Activated T-helper 17 cell treated with anti-CD3 and anti-CD28 coated beads, Interleukin-2, amount 50 U/mL, for 72 hours (primary cell): ENCODE results near the gene CC2D2B. TPM values are rescaled to one million over a fixed set of nuclear protein-coding genes. Genes with fewer than 3 reads are reported as not detected.
"Not testable (repeated sequence)": the region's sequence is repeated elsewhere in the genome, so short reads cannot be mapped to it uniquely, and the experiment has no call there.

ENCODE experiments used
- ATAC-seq: fragments of 150-1000 bp; cut with Tn5 transposase; replicated peaks from 2 replicates; pipeline ENCODE4 v1.10.0; 2021; ENCODE audit warnings: mild to moderate bottlenecking, moderate library complexity
- H3K27ac Mint-ChIP-seq: one replicate; pipeline ENCODE4 v1.8.0; 2022; ENCODE audit warnings: mixed read lengths
- H3K27me3 Mint-ChIP-seq: one replicate; pipeline ENCODE4 v1.8.0; 2022; ENCODE audit warnings: mixed read lengths
- H3K36me3 Mint-ChIP-seq: one replicate; pipeline ENCODE4 v1.8.0; 2022; ENCODE audit warnings: low read depth, mild to moderate bottlenecking, mixed read lengths
- H3K4me1 Mint-ChIP-seq: one replicate; pipeline ENCODE4 v1.8.0; 2022; ENCODE audit warnings: mixed read lengths
- H3K4me3 Mint-ChIP-seq: one replicate; pipeline ENCODE4 v1.8.0; 2022; ENCODE audit warnings: mild to moderate bottlenecking, mixed read lengths
- H3K9me3 Mint-ChIP-seq: one replicate; pipeline ENCODE4 v1.8.0; 2022; ENCODE audit warnings: mixed read lengths
- total RNA-seq, 2 donors: library from RNA; stranded (reverse); gene quantifications; one replicate each; pipeline ENCODE4 v1.2.3, GENCODE V29; 2022

CC2D2B gene, protein sequence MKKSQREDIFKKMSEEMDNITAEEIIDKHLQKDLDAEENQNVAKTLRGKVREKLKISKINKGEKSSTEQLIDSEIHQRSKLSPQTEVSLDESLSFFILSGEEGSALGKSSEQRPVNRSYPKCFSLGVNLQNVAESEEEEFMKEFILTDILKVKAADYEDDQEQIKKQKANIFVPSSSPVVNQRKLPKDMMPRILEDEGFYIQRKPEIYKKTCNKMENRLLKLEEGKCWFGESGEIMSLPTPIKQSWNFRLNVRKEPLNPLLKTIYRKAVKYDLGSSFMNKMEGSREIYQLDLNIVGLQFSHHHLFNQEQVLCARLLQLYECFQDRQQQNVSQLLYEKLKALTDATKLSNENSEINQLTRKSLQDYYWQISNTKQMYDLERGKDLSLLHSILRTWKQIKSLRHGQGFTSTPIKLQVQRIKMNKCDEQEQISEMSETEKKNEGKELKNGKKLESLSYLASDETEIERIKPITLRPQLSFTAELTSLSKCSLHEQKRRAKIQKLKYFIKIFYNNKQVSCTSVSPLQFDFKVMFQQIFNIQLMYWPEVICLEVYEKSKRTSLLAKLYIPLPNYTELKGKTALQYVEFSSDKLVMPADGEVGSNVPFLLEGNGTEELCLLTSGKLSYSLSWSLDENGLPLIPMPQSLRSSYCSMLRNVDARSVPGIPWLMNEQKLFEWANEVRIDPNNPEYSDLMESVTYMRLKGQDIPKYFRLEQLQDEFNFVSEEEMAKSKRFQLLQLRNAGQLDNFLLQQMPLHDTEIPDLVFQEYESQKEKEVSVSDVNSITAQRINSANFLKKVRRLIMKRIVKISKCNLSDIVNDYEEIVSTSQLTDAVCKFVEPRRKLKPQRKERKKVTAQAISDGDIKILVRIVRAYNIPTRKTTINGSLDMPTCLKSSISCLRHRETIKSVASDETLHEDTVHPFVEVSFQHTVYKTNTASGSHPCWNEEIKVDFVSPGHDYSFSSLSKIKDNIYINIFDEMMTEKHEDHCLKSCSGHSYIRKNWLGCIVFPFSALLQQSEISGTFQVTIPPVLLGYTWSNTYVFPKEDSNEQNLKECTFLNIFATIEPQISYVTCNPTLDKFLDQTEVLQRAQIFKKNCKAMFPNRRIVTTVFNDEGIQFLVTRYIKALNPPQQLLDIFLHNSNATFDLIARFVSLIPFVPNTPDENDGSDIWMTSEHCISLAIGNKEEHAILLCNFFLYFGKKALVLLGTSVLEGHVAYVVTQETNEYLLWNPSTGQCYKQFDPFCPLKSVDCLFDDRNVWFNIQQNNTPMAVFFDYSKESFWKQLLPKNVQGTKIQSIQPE (N-terminal part only)
- total RNA-seq, result under 1 TPM; 0.24 to 0.73 TPM

GRCh38 chr10:95907456-95908253 lies at the start of gene CC2D2B:
TSS of gene CC2D2B (plus strand) at chr10:95907975. CDS start at chr10:95911324, 3,349 bp downstream.
- Mint-ChIP-seq H3K27ac (peak within 1 kb of the TSS; percentile 32), H3K9me3 (no peaks in the 10 kb centered on the region), H3K4me3 (peak within 1 kb of the TSS; percentile 88), H3K4me1 (peaks cover 5% of the 10 kb centered on the region), H3K27me3 (no peaks in the 10 kb centered on the region), H3K36me3 (no peaks in the 10 kb centered on the region)
- peak; percentile 94 for ATAC-seq

DNA sequence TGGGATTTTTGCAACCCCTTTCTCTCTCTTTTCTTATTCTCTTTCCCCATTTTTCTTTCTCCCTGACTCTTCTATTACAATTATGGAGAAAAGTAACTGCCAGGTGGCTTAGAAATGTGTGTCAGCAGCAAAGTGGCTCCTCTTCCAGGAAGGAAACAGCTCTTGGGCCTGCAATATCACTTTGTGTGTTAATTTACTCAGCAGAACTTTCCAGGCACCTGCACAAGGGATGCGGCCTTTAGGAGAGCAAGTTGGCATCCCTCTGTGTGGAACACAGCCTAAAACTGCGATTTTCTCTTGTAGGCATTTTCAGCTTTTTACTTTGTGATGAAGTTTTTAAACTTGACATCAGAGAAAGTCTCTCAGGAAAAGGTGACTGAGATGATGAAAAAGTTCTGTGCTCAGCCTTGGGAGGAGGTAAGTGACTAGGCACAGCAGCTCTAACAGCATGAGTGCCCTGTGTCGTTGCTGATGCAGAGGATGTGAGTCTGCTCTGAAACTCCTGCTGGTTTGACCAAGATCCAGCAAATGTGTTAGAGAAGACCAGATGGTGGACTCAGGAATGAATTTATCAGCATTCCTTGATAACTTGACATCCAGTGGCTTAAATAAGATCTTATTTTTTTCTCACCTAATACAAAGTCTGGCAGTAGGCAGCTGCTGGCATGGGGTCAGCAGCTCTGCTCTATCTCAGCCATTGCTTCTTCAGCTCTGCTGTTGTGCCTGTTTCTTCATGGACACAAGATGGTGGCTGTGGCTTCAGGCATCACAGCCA lies 47.4 kb upstream of the CC2D2B start:
- H3K36me3 Mint-ChIP-seq, result no peaks in the 10 kb centered on the region
- no peak for ATAC-seq
- H3K9me3 Mint-ChIP-seq, result no peaks in the 10 kb centered on the region
- no peaks in the 10 kb centered on the region for H3K4me1 Mint-ChIP-seq
- peaks cover 17% of the 10 kb centered on the region for H3K27me3 Mint-ChIP-seq
- H3K27ac Mint-ChIP-seq, result no peak overlapping the region
- H3K4me3 Mint-ChIP-seq, result no peak overlapping the region

DNA sequence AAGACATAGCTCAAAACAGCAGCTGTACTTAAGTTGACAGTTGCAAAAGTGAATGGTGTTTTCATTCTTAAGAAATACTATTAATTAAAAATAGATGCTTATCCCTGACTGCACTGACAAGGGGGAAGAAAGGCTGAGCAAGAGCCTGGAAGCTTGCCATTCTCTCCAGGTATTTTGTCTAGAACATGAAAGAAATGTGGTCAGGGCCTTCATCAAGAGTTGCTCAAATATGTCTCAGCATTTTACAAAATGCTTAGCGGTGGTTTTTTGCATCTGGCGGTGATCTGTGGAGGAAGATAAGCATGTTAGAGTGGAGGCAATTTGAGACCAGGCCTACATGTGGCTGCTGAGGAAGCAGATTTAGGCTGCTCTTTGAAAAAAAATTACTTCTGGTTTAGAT lies 46.4 kb upstream of the CC2D2B start:
- Mint-ChIP-seq H3K4me3 (no peak overlapping the region), H3K4me1 (no peaks in the 10 kb centered on the region), H3K36me3 (no peaks in the 10 kb centered on the region)

GRCh38 chr10:95864906-95865813 lies 42.6 kb upstream of the CC2D2B start:
- ATAC-seq, result peak; percentile 93
- Mint-ChIP-seq H3K4me1 (no peaks in the 10 kb centered on the region), H3K4me3 (peak overlapping the region; percentile 31), H3K27me3 (no peaks in the 10 kb centered on the region), H3K36me3 (no peaks in the 10 kb centered on the region), H3K9me3 (no peaks in the 10 kb centered on the region), H3K27ac (peak overlapping the region; percentile 65)

More for the DNA sequence above, 46.4 kb upstream of the CC2D2B start:
- ATAC-seq, result no peak
- no peak overlapping the region for H3K27ac Mint-ChIP-seq
- no peaks in the 10 kb centered on the region for H3K9me3 Mint-ChIP-seq
- peaks cover 13% of the 10 kb centered on the region for H3K27me3 Mint-ChIP-seq

- Mint-ChIP-seq H3K4me1 (no peaks in the 10 kb centered on the region), H3K36me3 (no peaks in the 10 kb centered on the region), H3K9me3 (no peaks in the 10 kb centered on the region), H3K27ac (no peak overlapping the region), H3K4me3 (peak overlapping the region; percentile 31), H3K27me3 (no peaks in the 10 kb centered on the region)
- ATAC-seq, result no peak
Measured at GRCh38 chr10:95865814-95866466, 41.8 kb upstream of the CC2D2B start.

- Mint-ChIP-seq H3K36me3 (no peaks in the 10 kb centered on the region), H3K9me3 (no peaks in the 10 kb centered on the region), H3K27me3 (no peaks in the 10 kb centered on the region), H3K4me3 (no peak overlapping the region), H3K4me1 (no peaks in the 10 kb centered on the region), H3K27ac (no peak overlapping the region)
- no peak for ATAC-seq
Measured at GRCh38 chr10:95866467-95866842, 41.3 kb upstream of the CC2D2B start.

GRCh38 chr10:95867866-95868265 lies 39.9 kb upstream of the CC2D2B start:
- ATAC-seq, result no peak
- no peak overlapping the region for H3K4me3 Mint-ChIP-seq
- H3K27ac Mint-ChIP-seq, result no peak overlapping the region
- no peaks in the 10 kb centered on the region for H3K4me1 Mint-ChIP-seq
- no peaks in the 10 kb centered on the region for H3K9me3 Mint-ChIP-seq
- no peaks in the 10 kb centered on the region for H3K36me3 Mint-ChIP-seq
- H3K27me3 Mint-ChIP-seq, result no peaks in the 10 kb centered on the region

DNA sequence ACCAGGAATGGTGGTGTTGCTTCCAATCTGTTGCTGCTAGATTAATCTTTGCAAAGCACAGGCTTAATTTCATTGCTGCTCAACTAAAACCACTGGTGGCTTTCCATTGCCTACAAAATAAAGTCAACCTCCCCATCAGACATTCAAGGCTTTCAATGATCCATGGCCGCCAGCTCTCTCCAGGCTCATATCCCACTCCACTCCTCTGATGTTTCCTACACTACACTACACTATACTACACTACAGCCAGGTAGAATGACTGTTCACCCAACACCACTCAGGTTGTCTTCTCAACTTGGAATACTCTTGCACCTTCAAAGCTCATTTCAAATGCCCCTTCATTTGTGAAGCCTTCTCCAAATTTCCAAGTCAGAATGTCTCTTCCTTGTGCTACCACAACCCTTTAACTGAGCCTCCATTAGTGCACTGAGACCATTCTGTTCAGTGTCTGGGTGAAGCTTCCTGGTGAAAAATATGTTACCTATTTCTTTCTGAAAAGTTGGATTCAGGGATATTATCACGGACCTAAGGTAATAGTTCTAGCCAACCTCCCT lies 35.5 kb upstream of the CC2D2B start:
- no peak overlapping the region for H3K4me3 Mint-ChIP-seq
- no peak for ATAC-seq
- peaks cover 33% of the 10 kb centered on the region for H3K36me3 Mint-ChIP-seq
- no peaks in the 10 kb centered on the region for H3K4me1 Mint-ChIP-seq
- H3K27ac Mint-ChIP-seq, result no peak overlapping the region
- H3K9me3 Mint-ChIP-seq, result no peaks in the 10 kb centered on the region
- no peaks in the 10 kb centered on the region for H3K27me3 Mint-ChIP-seq

- Mint-ChIP-seq H3K9me3 (no peaks in the 10 kb centered on the region), H3K27me3 (no peaks in the 10 kb centered on the region), H3K4me1 (no peaks in the 10 kb centered on the region), H3K4me3 (no peak overlapping the region), H3K27ac (no peak overlapping the region), H3K36me3 (peaks cover 33% of the 10 kb centered on the region)
- no peak for ATAC-seq
Measured at GRCh38 chr10:95873139-95873538, 34.6 kb upstream of the CC2D2B start.

GRCh38 chr10:95873651-95874050 lies 34.1 kb upstream of the CC2D2B start:
- Mint-ChIP-seq H3K36me3 (peaks cover 33% of the 10 kb centered on the region), H3K4me3 (no peak overlapping the region), H3K27ac (no peak overlapping the region), H3K4me1 (no peaks in the 10 kb centered on the region), H3K9me3 (no peaks in the 10 kb centered on the region), H3K27me3 (no peaks in the 10 kb centered on the region)
- ATAC-seq, result no peak

DNA sequence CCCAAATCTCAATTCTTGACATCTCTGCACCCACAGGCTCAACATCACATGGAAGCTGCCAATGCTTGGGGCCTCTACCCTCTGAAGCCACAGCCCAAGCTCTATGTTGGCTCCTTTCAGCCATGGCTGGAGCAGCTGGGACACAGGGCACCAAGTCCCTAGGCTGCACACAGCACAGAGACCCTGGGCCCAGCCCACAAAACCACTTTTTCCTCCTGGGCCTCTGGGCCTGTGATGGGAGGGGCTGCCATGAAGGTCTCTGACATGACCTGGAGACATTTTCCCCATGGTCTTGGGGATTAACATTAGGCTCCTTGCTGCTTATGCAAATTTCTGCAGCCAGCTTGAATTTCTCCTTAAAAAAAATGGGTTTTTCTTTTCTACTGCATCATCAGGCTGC lies 33.0 kb upstream of the CC2D2B start:
- not testable (repeated sequence) for H3K27ac Mint-ChIP-seq, H3K4me1 Mint-ChIP-seq, ATAC-seq, H3K4me3 Mint-ChIP-seq, H3K27me3 Mint-ChIP-seq, H3K9me3 Mint-ChIP-seq
- peaks cover 33% of the 10 kb centered on the region for H3K36me3 Mint-ChIP-seq

GRCh38 chr10:95876756-95877155 lies 31.0 kb upstream of the CC2D2B start:
- Mint-ChIP-seq H3K27me3 (no peaks in the 10 kb centered on the region), H3K4me3 (no peak overlapping the region), H3K4me1 (no peaks in the 10 kb centered on the region), H3K9me3 (no peaks in the 10 kb centered on the region), H3K36me3 (peaks cover 33% of the 10 kb centered on the region), H3K27ac (no peak overlapping the region)
- ATAC-seq, result no peak
